Central memory CD8-positive, alpha-beta T cell (primary cell): Measurements from ENCODE around the gene SUSD4.

Experiments used
- ATAC-seq: fragments of 150-1000 bp; cut with Tn5 transposase; replicated peaks from 2 replicates; pipeline ENCODE4 v1.10.0; 2022; ENCODE audit warnings: mild to moderate bottlenecking, moderate FRiP score, moderate number of reproducible peaks; ENCODE audit not compliant: poor library complexity, severe bottlenecking; ENCODE audit errors: extremely low read depth
- DNase-seq, 2 donors: peaks; one replicate each; pipeline ENCODE4 v3.0.0; 2021; ENCODE audit warnings: low spot score in 2 of 2
- H3K27ac Mint-ChIP-seq: one replicate; pipeline ENCODE4 v1.8.0; 2022; ENCODE audit warnings: low read depth, mild to moderate bottlenecking, moderate library complexity, mixed read lengths
- H3K27me3 Mint-ChIP-seq: one replicate; pipeline ENCODE4 v1.8.0; 2022; ENCODE audit warnings: mixed read lengths
- H3K36me3 Mint-ChIP-seq: one replicate; pipeline ENCODE4 v1.8.0; 2022; ENCODE audit warnings: mild to moderate bottlenecking, moderate library complexity, mixed read lengths; ENCODE audit not compliant: insufficient read depth
- H3K4me1 Mint-ChIP-seq: one replicate; pipeline ENCODE4 v1.8.0; 2022; ENCODE audit warnings: mixed read lengths
- H3K4me3 Mint-ChIP-seq: one replicate; pipeline ENCODE4 v1.8.0; 2022; ENCODE audit warnings: mild to moderate bottlenecking, moderate library complexity, mixed read lengths
- H3K9me3 Mint-ChIP-seq: one replicate; pipeline ENCODE4 v1.8.0; 2022; ENCODE audit warnings: mixed read lengths

The SUSD4 gene

GRCh38 chr1:223234170-223234514, 129.8 kb downstream of the SUSD4 start:
- no peaks in the 10 kb centered on the region for H3K9me3 Mint-ChIP-seq
- no peak overlapping the region for H3K27ac Mint-ChIP-seq
- ATAC-seq, result no peak
- DNase-seq, result no peak
- no peaks in the 10 kb centered on the region for H3K36me3 Mint-ChIP-seq
- no peaks in the 10 kb centered on the region for H3K27me3 Mint-ChIP-seq
- peaks cover 21% of the 10 kb centered on the region for H3K4me1 Mint-ChIP-seq
- H3K4me3 Mint-ChIP-seq, result no peak overlapping the region

GRCh38 chr1:223233410-223234169, 130.4 kb downstream of the SUSD4 start:
- no peak overlapping the region for H3K4me3 Mint-ChIP-seq
- no peaks in the 10 kb centered on the region for H3K27me3 Mint-ChIP-seq
- no peak overlapping the region for H3K27ac Mint-ChIP-seq
- peak; percentile 52 for ATAC-seq
- no peaks in the 10 kb centered on the region for H3K36me3 Mint-ChIP-seq
- peaks cover 21% of the 10 kb centered on the region for H3K4me1 Mint-ChIP-seq
- no peaks in the 10 kb centered on the region for H3K9me3 Mint-ChIP-seq
- no peak for DNase-seq

GRCh38 chr1:223233019-223233409, 131.0 kb downstream of the SUSD4 start:
- Mint-ChIP-seq H3K4me1 (peaks cover 21% of the 10 kb centered on the region), H3K36me3 (no peaks in the 10 kb centered on the region), H3K9me3 (no peaks in the 10 kb centered on the region), H3K27ac (no peak overlapping the region), H3K27me3 (no peaks in the 10 kb centered on the region), H3K4me3 (no peak overlapping the region)
- ATAC-seq (no peak), DNase-seq (no peak)

GRCh38 chr1:223231581-223231980, 132.4 kb downstream of the SUSD4 start:
- no peak for ATAC-seq
- Mint-ChIP-seq H3K9me3 (no peaks in the 10 kb centered on the region), H3K4me1 (peaks cover 21% of the 10 kb centered on the region), H3K36me3 (peaks cover 3% of the 10 kb centered on the region), H3K27me3 (no peaks in the 10 kb centered on the region), H3K27ac (peak overlapping the region; percentile 66), H3K4me3 (no peak overlapping the region)
- no peak for DNase-seq

- no peaks in the 10 kb centered on the region for H3K27me3 Mint-ChIP-seq
- H3K36me3 Mint-ChIP-seq, result peaks cover 3% of the 10 kb centered on the region
- peak overlapping the region; percentile 10 for H3K4me3 Mint-ChIP-seq
- H3K4me1 Mint-ChIP-seq, result peaks cover 21% of the 10 kb centered on the region
- ATAC-seq, result no peak
- no peaks in the 10 kb centered on the region for H3K9me3 Mint-ChIP-seq
- H3K27ac Mint-ChIP-seq, result peak overlapping the region; percentile 66
- DNase-seq, result no peak
These were observed 132.9 kb downstream of the SUSD4 start for GRCh38 chr1:223231011-223231572.

GRCh38 chr1:223230161-223230881, 133.7 kb downstream of the SUSD4 start:
- H3K9me3 Mint-ChIP-seq, result no peaks in the 10 kb centered on the region
- peaks cover 3% of the 10 kb centered on the region for H3K36me3 Mint-ChIP-seq
- peak overlapping the region; percentile 14 for H3K27ac Mint-ChIP-seq
- H3K4me3 Mint-ChIP-seq, result peak overlapping the region; percentile 10
- ATAC-seq (peak; percentile 41), DNase-seq (no peak)
- peaks cover 21% of the 10 kb centered on the region for H3K4me1 Mint-ChIP-seq
- peaks cover 8% of the 10 kb centered on the region for H3K27me3 Mint-ChIP-seq

- no peak for ATAC-seq
- H3K27me3 Mint-ChIP-seq, result peaks cover 11% of the 10 kb centered on the region
- H3K9me3 Mint-ChIP-seq, result no peaks in the 10 kb centered on the region
- H3K27ac Mint-ChIP-seq, result peak overlapping the region; percentile 14
- peaks cover 3% of the 10 kb centered on the region for H3K36me3 Mint-ChIP-seq
- no peak for DNase-seq
- H3K4me3 Mint-ChIP-seq, result peak overlapping the region; percentile 10
- peaks cover 21% of the 10 kb centered on the region for H3K4me1 Mint-ChIP-seq
These were observed 134.2 kb downstream of the SUSD4 start for GRCh38 chr1:223229756-223230155.

- no peak for ATAC-seq
- no peak for DNase-seq
- Mint-ChIP-seq H3K4me3 (no peak overlapping the region), H3K4me1 (peaks cover 21% of the 10 kb centered on the region), H3K36me3 (peaks cover 3% of the 10 kb centered on the region), H3K27me3 (peaks cover 11% of the 10 kb centered on the region), H3K9me3 (no peaks in the 10 kb centered on the region), H3K27ac (no peak overlapping the region)
These were observed 134.9 kb downstream of the SUSD4 start for GRCh38 chr1:223228931-223229528.

GRCh38 chr1:223228201-223228600, 135.8 kb downstream of the SUSD4 start:
- Mint-ChIP-seq H3K27ac (no peak overlapping the region), H3K27me3 (peaks cover 11% of the 10 kb centered on the region), H3K4me3 (no peak overlapping the region), H3K4me1 (peaks cover 17% of the 10 kb centered on the region), H3K36me3 (peaks cover 3% of the 10 kb centered on the region), H3K9me3 (no peaks in the 10 kb centered on the region)
- DNase-seq (no peak), ATAC-seq (no peak)

GRCh38 chr1:223227486-223228196, 136.3 kb downstream of the SUSD4 start:
- ATAC-seq (no peak), DNase-seq (no peak)
- Mint-ChIP-seq H3K4me3 (no peak overlapping the region), H3K27ac (no peak overlapping the region), H3K36me3 (peaks cover 3% of the 10 kb centered on the region), H3K27me3 (peaks cover 11% of the 10 kb centered on the region), H3K9me3 (no peaks in the 10 kb centered on the region), H3K4me1 (peaks cover 16% of the 10 kb centered on the region)

- DNase-seq, result no peak
- no peaks in the 10 kb centered on the region for H3K9me3 Mint-ChIP-seq
- peaks cover 14% of the 10 kb centered on the region for H3K4me1 Mint-ChIP-seq
- ATAC-seq, result no peak
- H3K4me3 Mint-ChIP-seq, result no peak overlapping the region
- peaks cover 3% of the 10 kb centered on the region for H3K36me3 Mint-ChIP-seq
- H3K27me3 Mint-ChIP-seq, result peaks cover 11% of the 10 kb centered on the region
- no peak overlapping the region for H3K27ac Mint-ChIP-seq
These were observed 136.9 kb downstream of the SUSD4 start for GRCh38 chr1:223227031-223227430.

- H3K27ac Mint-ChIP-seq, result no peak overlapping the region
- peaks cover 10% of the 10 kb centered on the region for H3K4me1 Mint-ChIP-seq
- ATAC-seq (no peak), DNase-seq (no peak)
- H3K27me3 Mint-ChIP-seq, result peaks cover 11% of the 10 kb centered on the region
- peaks cover 3% of the 10 kb centered on the region for H3K36me3 Mint-ChIP-seq
- no peaks in the 10 kb centered on the region for H3K9me3 Mint-ChIP-seq
- no peak overlapping the region for H3K4me3 Mint-ChIP-seq
These were observed 137.7 kb downstream of the SUSD4 start for GRCh38 chr1:223226271-223226670.
